Suprapubic skin (tissue), 4 donors: ENCODE measurements around the gene KRTAP2-4.

Experiments
- EP300 ChIP-seq: sonication (generic); formaldehyde crosslinking; IDR thresholded peaks from one replicate; pipeline ENCODE4 v1.6.1; 2017; ENCODE audit warnings: antibody characterized with exemption
- POLR2A ChIP-seq, 2 donors: fragments of 450-650 bp; IDR thresholded peaks; one replicate each; pipeline ENCODE4 v1.6.1; 2017; ENCODE audit warnings: antibody characterized with exemption in 2 of 2, mild to moderate bottlenecking in 2 of 2, moderate library complexity in 2 of 2
- POLR2AphosphoS5 ChIP-seq, 3 donors: sonication (generic); formaldehyde crosslinking; IDR thresholded peaks; one replicate each; pipeline ENCODE4 v1.6.1; 2017; ENCODE audit warnings: antibody characterized with exemption in 3 of 3
- TF ChIP-seq, protein P1 (sequence below), 2 donors: fragments of 200-600 bp in 1 of 2; fragments of 450-650 bp in 1 of 2; sonication (generic) in 1 of 2; IDR thresholded peaks; one replicate each; pipeline ENCODE4 v1.5.1; 2016 to 2019; ENCODE audit warnings: antibody characterized with exemption in 2 of 2, mild to moderate bottlenecking in 1 of 2, moderate library complexity in 1 of 2

DNA sequence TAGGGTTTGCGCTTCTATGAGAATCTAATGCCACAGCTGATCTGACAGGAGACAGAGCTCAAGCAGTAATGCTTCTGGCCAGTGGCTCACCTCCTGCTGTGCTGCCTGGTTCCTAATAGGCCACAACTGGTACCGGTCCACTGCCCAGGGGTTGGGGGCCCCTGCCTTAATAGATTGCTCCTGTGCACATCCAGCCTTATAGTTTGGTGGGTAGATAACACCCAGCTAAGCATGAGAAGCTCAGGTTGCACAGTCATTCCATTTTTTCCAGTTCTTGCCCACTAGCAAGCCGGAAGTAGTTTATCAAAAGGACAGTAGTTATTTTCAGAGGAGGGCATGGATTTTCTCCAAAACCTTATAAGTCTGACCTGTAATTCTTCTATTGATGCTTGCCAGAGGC lies 46.3 kb downstream of the KRTAP2-4 start:
- TF ChIP-seq POLR2AphosphoS5 (IDR thresholded peaks at IDR 0.05) (no peak), POLR2A (IDR thresholded peaks at IDR 0.05) (no peak), EP300 (no peak)
- TF ChIP-seq, protein P1, sequence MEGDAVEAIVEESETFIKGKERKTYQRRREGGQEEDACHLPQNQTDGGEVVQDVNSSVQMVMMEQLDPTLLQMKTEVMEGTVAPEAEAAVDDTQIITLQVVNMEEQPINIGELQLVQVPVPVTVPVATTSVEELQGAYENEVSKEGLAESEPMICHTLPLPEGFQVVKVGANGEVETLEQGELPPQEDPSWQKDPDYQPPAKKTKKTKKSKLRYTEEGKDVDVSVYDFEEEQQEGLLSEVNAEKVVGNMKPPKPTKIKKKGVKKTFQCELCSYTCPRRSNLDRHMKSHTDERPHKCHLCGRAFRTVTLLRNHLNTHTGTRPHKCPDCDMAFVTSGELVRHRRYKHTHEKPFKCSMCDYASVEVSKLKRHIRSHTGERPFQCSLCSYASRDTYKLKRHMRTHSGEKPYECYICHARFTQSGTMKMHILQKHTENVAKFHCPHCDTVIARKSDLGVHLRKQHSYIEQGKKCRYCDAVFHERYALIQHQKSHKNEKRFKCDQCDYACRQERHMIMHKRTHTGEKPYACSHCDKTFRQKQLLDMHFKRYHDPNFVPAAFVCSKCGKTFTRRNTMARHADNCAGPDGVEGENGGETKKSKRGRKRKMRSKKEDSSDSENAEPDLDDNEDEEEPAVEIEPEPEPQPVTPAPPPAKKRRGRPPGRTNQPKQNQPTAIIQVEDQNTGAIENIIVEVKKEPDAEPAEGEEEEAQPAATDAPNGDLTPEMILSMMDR (IDR thresholded peaks at IDR 0.05) = no peak
